ENCODE results near the gene SMIM24. TPM values are rescaled to one million over a fixed set of nuclear protein-coding genes. Genes with fewer than 3 reads are reported as not detected.

SMIM24 gene
- polyA plus RNA-seq, 1 donor from 2014 or later = not detected

GRCh38 chr19:3463714-3464586 is 16.4 kb downstream of the SMIM24 start:
- Histone ChIP-seq H3K27ac (ENCODE audit: low read length) (no peak overlapping the region), H3K27me3 (ENCODE audit: insufficient read depth, low read depth, low read length) (peaks cover 39% of the 10 kb centered on the region), H2AFZ (ENCODE audit: low read depth, low read length) (no peak overlapping the region), H3K9ac (ENCODE audit: low read length) (no peak overlapping the region), H3K79me2 (replicated peaks; ENCODE audit: insufficient read depth, low read length) (no peaks in the 10 kb centered on the region), H3K4me3 (ENCODE audit: low read length) (no peak overlapping the region), H3K9me2 (ENCODE audit: insufficient read depth, low read length) (no peaks in the 10 kb centered on the region), H4K20me1 (ENCODE audit: insufficient read depth) (no peaks in the 10 kb centered on the region), H3K36me3 (ENCODE audit: insufficient read depth, low read length) (no peaks in the 10 kb centered on the region), H3K4me2 (ENCODE audit: low read length) (no peak overlapping the region), H3F3A (ENCODE audit: insufficient read depth, low read length, poor library complexity, severe bottlenecking) (no peaks in the 10 kb centered on the region), H3K9me3 (ENCODE audit: low read length) (no peaks in the 10 kb centered on the region)
- no peak for TF ChIP-seq RAD21 (conservative IDR thresholded peaks at IDR 0.05)
- TF ChIP-seq REST (IDR thresholded peaks at IDR 0.05; ENCODE audit: borderline replicate concordance) = no peak
- no peak for TF ChIP-seq TAF1 (IDR thresholded peaks at IDR 0.05; ENCODE audit: low read depth)
- no peak for TF ChIP-seq EP300 (conservative IDR thresholded peaks at IDR 0.05; ENCODE audit: poor library complexity, severe bottlenecking)
- no peak for TF ChIP-seq MXI1 (conservative IDR thresholded peaks at IDR 0.05; ENCODE audit: poor library complexity, severe bottlenecking)
- no peak for TF ChIP-seq EZH2 (IDR thresholded peaks at IDR 0.05; ENCODE audit: borderline replicate concordance, insufficient read depth, low read length, poor library complexity, severe bottlenecking)
- TF ChIP-seq SMC3 (conservative IDR thresholded peaks at IDR 0.05; ENCODE audit: poor library complexity) = no peak
- TF ChIP-seq POLR2AphosphoS5 (IDR thresholded peaks at IDR 0.05) = no peak
- TF ChIP-seq CTCF (IDR thresholded peaks at IDR 0.05; ENCODE audit: poor library complexity, severe bottlenecking) = no peak

GRCh38 chr19:3462991-3463713 is 17.2 kb downstream of the SMIM24 start:
- no peaks in the 10 kb centered on the region for H3K9me3 ChIP-seq (ENCODE audit: low read length)
- TF ChIP-seq MXI1 (conservative IDR thresholded peaks at IDR 0.05; ENCODE audit: poor library complexity, severe bottlenecking) (no peak), TAF1 (IDR thresholded peaks at IDR 0.05; ENCODE audit: low read depth) (no peak), RAD21 (conservative IDR thresholded peaks at IDR 0.05) (no peak), POLR2AphosphoS5 (IDR thresholded peaks at IDR 0.05) (no peak), EZH2 (IDR thresholded peaks at IDR 0.05; ENCODE audit: borderline replicate concordance, insufficient read depth, low read length, poor library complexity, severe bottlenecking) (no peak), REST (IDR thresholded peaks at IDR 0.05; ENCODE audit: borderline replicate concordance) (no peak), EP300 (conservative IDR thresholded peaks at IDR 0.05; ENCODE audit: poor library complexity, severe bottlenecking) (no peak)
- no peak overlapping the region for H3K9ac ChIP-seq (ENCODE audit: low read length)
- H3K9me2 ChIP-seq (ENCODE audit: insufficient read depth, low read length) = no peaks in the 10 kb centered on the region
- no peaks in the 10 kb centered on the region for H3F3A ChIP-seq (ENCODE audit: insufficient read depth, low read length, poor library complexity, severe bottlenecking)
- no peak overlapping the region for H3K4me3 ChIP-seq (ENCODE audit: low read length)
- no peaks in the 10 kb centered on the region for H4K20me1 ChIP-seq (ENCODE audit: insufficient read depth)
- no peak overlapping the region for H3K27ac ChIP-seq (ENCODE audit: low read length)
- H3K4me2 ChIP-seq (ENCODE audit: low read length) = no peak overlapping the region
- H3K27me3 ChIP-seq (ENCODE audit: insufficient read depth, low read depth, low read length) = peaks cover 39% of the 10 kb centered on the region
- H2AFZ ChIP-seq (ENCODE audit: low read depth, low read length) = no peak overlapping the region
- H3K36me3 ChIP-seq (ENCODE audit: insufficient read depth, low read length) = no peaks in the 10 kb centered on the region
- H3K79me2 ChIP-seq (replicated peaks; ENCODE audit: insufficient read depth, low read length) = no peaks in the 10 kb centered on the region
